ENCODE results near the gene SLAMF6. TPM values are rescaled to one million over a fixed set of nuclear protein-coding genes. Genes with fewer than 3 reads are reported as not detected.

Gene SLAMF6
- total RNA-seq, 1 experiment from 2014 or later: not detected

DNA sequence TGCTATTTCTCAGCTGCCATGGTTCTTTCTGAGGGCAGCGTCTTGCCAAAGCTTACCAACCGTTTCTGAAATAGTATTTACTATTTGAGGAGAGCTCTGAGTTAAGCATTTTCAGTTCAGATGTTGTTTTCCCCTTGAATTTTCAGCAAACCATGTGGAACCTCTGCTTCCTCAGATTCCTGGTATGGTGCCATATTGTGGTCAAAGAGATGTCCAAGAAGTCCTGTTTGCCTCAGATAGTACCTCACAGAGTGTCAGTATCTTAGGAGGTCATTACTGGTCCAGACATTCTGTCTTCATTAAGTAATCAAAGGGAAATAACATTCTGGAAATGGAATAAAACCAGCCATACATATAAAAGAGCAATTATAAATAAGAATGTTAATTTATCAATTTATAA, 86.1 kb downstream of the SLAMF6 start (continued):
- no peak for TF ChIP-seq REST (IDR thresholded peaks at IDR 0.05; ENCODE audit: insufficient read depth in 1 of 2, low read depth in 2 of 2, low read length in 1 of 2)

Other genes starting within 250 kb of the SLAMF6 start
- gene PEX19, start 238.1 kb downstream of the SLAMF6 start, total RNA-seq (2021; ENCODE audit: unreplicated experiment): 55.1 TPM
- 118 TPM for gene COPA, start 180.0 kb downstream of the SLAMF6 start, total RNA-seq (2021; ENCODE audit: unreplicated experiment)
- 93.7 TPM for gene NCSTN, start 179.9 kb downstream of the SLAMF6 start, total RNA-seq (2021; ENCODE audit: unreplicated experiment)
- gene NHLH1, start 156.2 kb downstream of the SLAMF6 start, total RNA-seq (2021; ENCODE audit: unreplicated experiment): 0.18 TPM
- 0.10 TPM for gene VANGL2, start 122.7 kb downstream of the SLAMF6 start, total RNA-seq (2021; ENCODE audit: unreplicated experiment)
- gene CD84, start 56.2 kb upstream of the SLAMF6 start, total RNA-seq (2021; ENCODE audit: unreplicated experiment): 0.26 TPM
- not detected for gene SLAMF1, start 123.8 kb upstream of the SLAMF6 start, total RNA-seq (2021; ENCODE audit: unreplicated experiment)
- gene CD48, start 188.6 kb upstream of the SLAMF6 start, total RNA-seq (2021; ENCODE audit: unreplicated experiment): 0.67 TPM
- gene SLAMF7, start 216.0 kb upstream of the SLAMF6 start, total RNA-seq (2021; ENCODE audit: unreplicated experiment): 0.21 TPM

Data from Panc1 (cell line).